ENCODE measurements around the gene RAB9A. TPM values are rescaled to one million over a fixed set of nuclear protein-coding genes. Genes with fewer than 3 reads are reported as not detected.

The RAB9A gene
- total and polyA plus RNA-seq, 11 donors, result 6.8 to 34.2 (median 21.7) TPM

DNA sequence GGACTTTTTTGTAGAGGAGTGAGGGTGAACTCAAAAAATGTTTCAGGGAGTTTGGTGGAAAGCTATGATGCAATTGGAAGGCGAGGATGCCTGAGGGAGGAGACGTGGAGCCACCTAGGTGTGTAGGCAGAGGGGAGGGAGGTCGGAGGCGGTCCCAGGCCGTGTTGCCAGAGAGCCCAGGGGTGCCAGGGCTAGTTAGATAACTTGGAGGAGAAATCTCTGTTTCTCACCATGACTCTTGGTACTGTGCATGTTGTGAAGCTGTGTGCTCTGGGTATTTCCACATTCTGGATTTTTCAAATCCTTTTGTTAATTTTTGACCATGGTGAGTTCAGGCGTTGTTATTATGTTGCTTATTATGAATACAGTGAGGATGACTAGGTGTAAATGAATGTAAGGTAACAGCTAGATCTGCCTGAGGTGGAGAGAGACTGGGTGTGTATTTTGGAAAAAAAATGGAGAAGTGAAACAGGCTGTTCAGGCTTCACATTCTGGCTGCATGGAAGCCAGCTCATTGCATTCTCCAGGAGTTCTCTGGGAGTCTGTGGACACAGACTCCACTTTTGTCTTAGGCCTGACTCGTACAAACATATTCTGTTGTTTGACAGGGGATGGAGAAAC is 4.5 kb downstream of the RAB9A start:
- intact Hi-C loops (cut with DNase I), result loop anchor here in 1 of 10 donors (1.0 kb wide), 1 partner anchor 11 kb away; no protein-coding TSS in a partner anchor
- Histone ChIP-seq H3K9me3 (no peaks in the 10 kb centered on the region), H3K36me3 (no peaks in the 10 kb centered on the region), H3K4me3 (no peak overlapping the region), H3K4me1 (peaks cover 0 to 61% (median 34%) of the 10 kb centered on the region in 12 donors), H3K27ac (peak overlapping the region in 1 of 12 donors; percentile 10), H3K27me3 (peaks cover 0 to 54% (median 0%) of the 10 kb centered on the region in 9 donors)
- ATAC-seq (no peak), DNase-seq (no peak)
- WGBS, 4 donors, result 40 to 60% (median 52%) methylated on average over 7 of the region's 7 CpGs
- TF ChIP-seq POLR2A (IDR thresholded peaks at IDR 0.05) (no peak), CTCF (IDR thresholded peaks at IDR 0.05) (no peak)

- Histone ChIP-seq H3K4me3 (no peak overlapping the region), H3K36me3 (no peaks in the 10 kb centered on the region), H3K4me1 (peaks cover 0 to 70% (median 39%) of the 10 kb centered on the region in 12 donors), H3K9me3 (no peaks in the 10 kb centered on the region), H3K27me3 (peaks cover 0 to 47% (median 0%) of the 10 kb centered on the region in 9 donors), H3K27ac (no peak overlapping the region)
- ATAC-seq, result no peak
- no peak for DNase-seq
- 44 to 53% (median 47%) methylated on average over 2 of the region's 2 CpGs for WGBS, 4 donors
- TF ChIP-seq CTCF (IDR thresholded peaks at IDR 0.05) (no peak), POLR2A (IDR thresholded peaks at IDR 0.05) (no peak)
- intact Hi-C loops (cut with DNase I), result no loop called here
These were observed 5.4 kb downstream of the RAB9A start for GRCh38 chrX:13694359-13694758.

GRCh38 chrX:13694983-13695382 is 6.1 kb downstream of the RAB9A start:
- Histone ChIP-seq H3K9me3 (no peaks in the 10 kb centered on the region), H3K4me1 (peaks cover 0 to 76% (median 44%) of the 10 kb centered on the region in 12 donors), H3K27me3 (peaks cover 0 to 42% (median 0%) of the 10 kb centered on the region in 9 donors), H3K4me3 (no peak overlapping the region), H3K36me3 (no peaks in the 10 kb centered on the region), H3K27ac (no peak overlapping the region)
- TF ChIP-seq CTCF (IDR thresholded peaks at IDR 0.05), result no peak
- TF ChIP-seq POLR2A (IDR thresholded peaks at IDR 0.05), result no peak
- WGBS, 4 donors, result 56 to 77% (median 60%) methylated on average over 8 of the region's 8 CpGs
- no peak for DNase-seq
- intact Hi-C loops (cut with DNase I), result loop anchor here in 1 of 10 donors (5.0 kb wide), 1 partner anchor 37 kb away; the partner anchor contains the start of genes OFD1 and TRAPPC2
- ATAC-seq, result no peak

DNA sequence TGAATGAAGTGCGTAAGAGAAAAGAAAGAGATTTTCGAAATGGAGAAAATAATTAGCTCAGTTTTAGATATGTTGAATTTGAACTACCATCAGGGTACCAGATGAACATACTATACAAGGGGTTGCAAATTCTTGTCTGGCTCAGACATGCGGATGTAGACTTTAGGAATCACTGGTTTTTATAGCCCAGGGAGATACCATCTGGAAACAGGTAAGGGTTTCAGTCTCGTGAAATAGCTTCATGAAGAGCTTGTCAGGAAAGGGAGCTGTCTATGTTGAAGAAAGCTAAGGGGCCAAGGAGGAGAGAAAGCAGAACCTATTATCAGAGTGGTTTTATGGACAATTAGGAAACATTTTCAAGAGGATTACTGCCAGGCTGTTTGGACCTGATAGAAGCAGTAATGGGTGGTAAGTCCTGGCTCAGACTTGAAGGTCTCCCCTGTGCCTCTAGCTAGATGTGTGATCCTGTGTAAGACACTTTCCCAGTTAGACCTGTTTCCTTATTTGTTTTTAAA is 6.7 kb downstream of the RAB9A start:
- Histone ChIP-seq H3K36me3 (no peaks in the 10 kb centered on the region), H3K4me3 (no peak overlapping the region), H3K9me3 (no peaks in the 10 kb centered on the region), H3K27me3 (peaks cover 0 to 37% (median 0%) of the 10 kb centered on the region in 9 donors), H3K27ac (no peak overlapping the region), H3K4me1 (peaks cover 0 to 78% (median 47%) of the 10 kb centered on the region in 12 donors)
- intact Hi-C loops (cut with DNase I), result loop anchor here in 1 of 10 donors (5.0 kb wide), 1 partner anchor 37 kb away; the partner anchor contains the start of genes OFD1 and TRAPPC2
- TF ChIP-seq CTCF (IDR thresholded peaks at IDR 0.05) (no peak), POLR2A (IDR thresholded peaks at IDR 0.05) (no peak)
- WGBS, 4 donors, result 81 to 91% (median 85%) methylated on average over 4 of the region's 4 CpGs
- DNase-seq (no peak), ATAC-seq (no peak)
